ENCODE results near the gene LIPF. TPM values are rescaled to one million over a fixed set of nuclear protein-coding genes. Genes with fewer than 3 reads are reported as not detected.

Gene LIPF
- total RNA-seq, 1 experiment from 2014 or later: not detected

- Mint-ChIP-seq H3K4me1 (peaks cover 4% of the 10 kb centered on the region; the same call in 1 of the 2 replicates), H3K9me3 (0 out of 2 replicates have a peak, but pooled peaks cover 4% of the 10 kb centered on the region), H3K4me3 (no peak overlapping the region), H3K27me3 (ENCODE audit: low read depth) (peaks cover 7% of the 10 kb centered on the region), H3K27ac (no peak overlapping the region), H3K36me3 (no peaks in the 10 kb centered on the region)
- ATAC-seq: no peak
- TF ChIP-seq E2F5 (CRISPR knock-in tag; IDR thresholded peaks at IDR 0.05) (no peak), CREB1 (CRISPR knock-in tag; IDR thresholded peaks at IDR 0.05) (no peak)
- CTCF ChIA-PET: interaction anchor here (0.7 to 1.7 kb wide), 2 partner anchors 56 to 89 kb away, joined by 3 to 4 read pairs; partner anchors contain the start of gene RNLS
- POLR2A ChIA-PET: no interaction called here
- no peak for DNase-seq (ENCODE audit: low spot score)
Observed at GRCh38 chr10:88672041-88672440, 7.8 kb downstream of the LIPF start.

DNA sequence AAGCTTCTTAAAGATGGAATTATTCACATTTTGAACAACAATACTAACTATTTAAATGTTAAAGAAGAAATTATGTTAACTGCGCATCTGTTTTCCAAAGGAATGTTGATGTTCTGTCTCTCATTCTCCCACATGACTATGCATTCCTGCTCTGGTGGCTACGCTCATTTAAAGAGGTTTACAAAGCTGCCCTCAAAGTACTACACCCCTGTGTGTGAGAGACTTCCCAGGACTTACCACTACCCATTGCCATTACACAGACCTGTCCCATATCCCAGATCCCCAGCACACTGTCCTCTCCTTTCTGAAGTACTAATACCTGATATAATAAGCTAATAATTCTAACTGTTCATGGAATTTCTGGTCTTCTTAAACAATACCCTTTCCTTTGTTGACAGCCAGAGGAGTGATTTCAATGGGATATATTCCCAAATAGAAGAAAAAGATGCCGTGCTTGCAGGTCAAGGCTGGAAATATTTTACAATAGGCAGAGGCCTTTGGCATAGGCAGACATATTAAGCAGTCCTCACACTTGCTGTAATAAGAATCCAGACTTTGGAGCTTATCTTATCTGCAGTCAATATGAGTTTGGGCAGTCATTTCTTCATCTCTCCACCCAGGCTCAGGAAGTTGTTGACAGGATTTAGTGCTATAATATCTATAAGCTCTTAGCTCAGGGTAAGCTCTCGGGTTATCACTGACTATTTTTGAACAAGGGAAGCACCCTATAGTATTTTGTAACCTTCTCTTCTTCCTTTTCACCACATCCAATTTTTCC, 12.2 kb downstream of the LIPF start:
- CTCF ChIA-PET: interaction anchor here (1.3 kb wide), 1 partner anchor 93 kb away, joined by 4 read pairs; the partner anchor contains the start of gene RNLS
- Mint-ChIP-seq H3K27ac (no peak overlapping the region), H3K4me3 (no peak overlapping the region)

More for the DNA sequence above, 12.2 kb downstream of the LIPF start:
- ATAC-seq: peak; percentile 82
- H3K4me1 Mint-ChIP-seq: peaks cover 4% of the 10 kb centered on the region; the same call in 1 of the 2 replicates
- DNase-seq (ENCODE audit: low spot score): no peak
- POLR2A ChIA-PET: no interaction called here
- H3K9me3 Mint-ChIP-seq: 0 out of 2 replicates have a peak, but pooled peaks cover 4% of the 10 kb centered on the region
- no peaks in the 10 kb centered on the region for H3K36me3 Mint-ChIP-seq
- H3K27me3 Mint-ChIP-seq (ENCODE audit: low read depth): peaks cover 7% of the 10 kb centered on the region
- TF ChIP-seq NFYB (CRISPR knock-in tag; conservative IDR thresholded peaks at IDR 0.05; ENCODE audit: low read depth) (no peak), TP53 (CRISPR knock-in tag; IDR thresholded peaks at IDR 0.05) (no peak), ERG (CRISPR knock-in tag; IDR thresholded peaks at IDR 0.05) (no peak), TCF7 (CRISPR knock-in tag; IDR thresholded peaks at IDR 0.05; ENCODE audit: low read depth) (no peak), FOXJ3 (CRISPR knock-in tag; IDR thresholded peaks at IDR 0.05; ENCODE audit: borderline replicate concordance) (no peak), NR3C1 (CRISPR knock-in tag; conservative IDR thresholded peaks at IDR 0.05; ENCODE audit: low read depth) (no peak), ZBTB21 (CRISPR knock-in tag; IDR thresholded peaks at IDR 0.05; ENCODE audit: borderline replicate concordance) (no peak), ARID4B (CRISPR knock-in tag; IDR thresholded peaks at IDR 0.05; ENCODE audit: borderline replicate concordance) (no peak), FOXK1 (CRISPR knock-in tag; IDR thresholded peaks at IDR 0.05) (no peak)
- TF ChIP-seq, protein P1, sequence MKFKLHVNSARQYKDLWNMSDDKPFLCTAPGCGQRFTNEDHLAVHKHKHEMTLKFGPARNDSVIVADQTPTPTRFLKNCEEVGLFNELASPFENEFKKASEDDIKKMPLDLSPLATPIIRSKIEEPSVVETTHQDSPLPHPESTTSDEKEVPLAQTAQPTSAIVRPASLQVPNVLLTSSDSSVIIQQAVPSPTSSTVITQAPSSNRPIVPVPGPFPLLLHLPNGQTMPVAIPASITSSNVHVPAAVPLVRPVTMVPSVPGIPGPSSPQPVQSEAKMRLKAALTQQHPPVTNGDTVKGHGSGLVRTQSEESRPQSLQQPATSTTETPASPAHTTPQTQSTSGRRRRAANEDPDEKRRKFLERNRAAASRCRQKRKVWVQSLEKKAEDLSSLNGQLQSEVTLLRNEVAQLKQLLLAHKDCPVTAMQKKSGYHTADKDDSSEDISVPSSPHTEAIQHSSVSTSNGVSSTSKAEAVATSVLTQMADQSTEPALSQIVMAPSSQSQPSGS (CRISPR knock-in tag; IDR thresholded peaks at IDR 0.05; ENCODE audit: borderline replicate concordance, low read depth): no peak
- TF ChIP-seq, protein P2, sequence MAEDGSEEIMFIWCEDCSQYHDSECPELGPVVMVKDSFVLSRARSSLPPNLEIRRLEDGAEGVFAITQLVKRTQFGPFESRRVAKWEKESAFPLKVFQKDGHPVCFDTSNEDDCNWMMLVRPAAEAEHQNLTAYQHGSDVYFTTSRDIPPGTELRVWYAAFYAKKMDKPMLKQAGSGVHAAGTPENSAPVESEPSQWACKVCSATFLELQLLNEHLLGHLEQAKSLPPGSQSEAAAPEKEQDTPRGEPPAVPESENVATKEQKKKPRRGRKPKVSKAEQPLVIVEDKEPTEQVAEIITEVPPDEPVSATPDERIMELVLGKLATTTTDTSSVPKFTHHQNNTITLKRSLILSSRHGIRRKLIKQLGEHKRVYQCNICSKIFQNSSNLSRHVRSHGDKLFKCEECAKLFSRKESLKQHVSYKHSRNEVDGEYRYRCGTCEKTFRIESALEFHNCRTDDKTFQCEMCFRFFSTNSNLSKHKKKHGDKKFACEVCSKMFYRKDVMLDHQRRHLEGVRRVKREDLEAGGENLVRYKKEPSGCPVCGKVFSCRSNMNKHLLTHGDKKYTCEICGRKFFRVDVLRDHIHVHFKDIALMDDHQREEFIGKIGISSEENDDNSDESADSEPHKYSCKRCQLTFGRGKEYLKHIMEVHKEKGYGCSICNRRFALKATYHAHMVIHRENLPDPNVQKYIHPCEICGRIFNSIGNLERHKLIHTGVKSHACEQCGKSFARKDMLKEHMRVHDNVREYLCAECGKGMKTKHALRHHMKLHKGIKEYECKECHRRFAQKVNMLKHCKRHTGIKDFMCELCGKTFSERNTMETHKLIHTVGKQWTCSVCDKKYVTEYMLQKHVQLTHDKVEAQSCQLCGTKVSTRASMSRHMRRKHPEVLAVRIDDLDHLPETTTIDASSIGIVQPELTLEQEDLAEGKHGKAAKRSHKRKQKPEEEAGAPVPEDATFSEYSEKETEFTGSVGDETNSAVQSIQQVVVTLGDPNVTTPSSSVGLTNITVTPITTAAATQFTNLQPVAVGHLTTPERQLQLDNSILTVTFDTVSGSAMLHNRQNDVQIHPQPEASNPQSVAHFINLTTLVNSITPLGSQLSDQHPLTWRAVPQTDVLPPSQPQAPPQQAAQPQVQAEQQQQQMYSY (CRISPR knock-in tag; IDR thresholded peaks at IDR 0.05): no peak

Measured in WTC11 (cell line).